ENCODE measurements around the gene ALDH7A1. TPM values are rescaled to one million over a fixed set of nuclear protein-coding genes. Genes with fewer than 3 reads are reported as not detected.

The ALDH7A1 gene
- total and polyA plus RNA-seq, 10 of the 15 experiments (the other 5 are each of a cell fraction or from before 2014, with no cell fraction given): 0.18 to 1.0 (median 0.41) TPM; not detected in 1

DNA sequence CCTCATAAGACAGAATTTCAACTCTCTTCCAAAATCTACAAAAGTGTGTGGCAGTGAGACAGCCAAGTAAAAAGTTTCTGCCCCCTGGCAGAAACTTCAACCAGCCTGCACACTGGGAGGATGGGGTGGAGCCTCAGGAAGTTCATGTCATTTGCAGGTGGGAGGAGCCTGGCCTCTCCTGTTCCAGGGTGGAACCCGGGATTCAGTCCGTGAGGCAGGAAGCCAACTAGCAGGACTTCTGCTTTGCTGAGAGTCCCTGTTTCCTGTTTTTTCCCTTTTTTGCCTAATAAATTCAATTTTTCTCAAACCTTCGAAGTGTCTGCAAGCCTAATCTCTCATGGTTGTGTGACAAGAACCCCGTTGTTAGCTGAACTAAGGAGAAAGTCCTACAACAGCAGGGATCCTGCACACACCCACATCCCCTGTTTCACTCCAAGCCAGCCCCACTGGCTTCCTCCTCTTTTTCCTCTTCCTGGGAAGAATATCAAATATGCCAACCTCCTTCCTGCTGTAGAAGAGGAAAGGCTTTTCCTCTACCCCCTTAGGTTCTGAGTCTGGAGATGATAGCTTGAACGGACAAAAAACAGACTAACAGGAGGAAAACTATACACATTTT is 69.3 kb downstream of the ALDH7A1 start:
- TF ChIP-seq, protein P1, sequence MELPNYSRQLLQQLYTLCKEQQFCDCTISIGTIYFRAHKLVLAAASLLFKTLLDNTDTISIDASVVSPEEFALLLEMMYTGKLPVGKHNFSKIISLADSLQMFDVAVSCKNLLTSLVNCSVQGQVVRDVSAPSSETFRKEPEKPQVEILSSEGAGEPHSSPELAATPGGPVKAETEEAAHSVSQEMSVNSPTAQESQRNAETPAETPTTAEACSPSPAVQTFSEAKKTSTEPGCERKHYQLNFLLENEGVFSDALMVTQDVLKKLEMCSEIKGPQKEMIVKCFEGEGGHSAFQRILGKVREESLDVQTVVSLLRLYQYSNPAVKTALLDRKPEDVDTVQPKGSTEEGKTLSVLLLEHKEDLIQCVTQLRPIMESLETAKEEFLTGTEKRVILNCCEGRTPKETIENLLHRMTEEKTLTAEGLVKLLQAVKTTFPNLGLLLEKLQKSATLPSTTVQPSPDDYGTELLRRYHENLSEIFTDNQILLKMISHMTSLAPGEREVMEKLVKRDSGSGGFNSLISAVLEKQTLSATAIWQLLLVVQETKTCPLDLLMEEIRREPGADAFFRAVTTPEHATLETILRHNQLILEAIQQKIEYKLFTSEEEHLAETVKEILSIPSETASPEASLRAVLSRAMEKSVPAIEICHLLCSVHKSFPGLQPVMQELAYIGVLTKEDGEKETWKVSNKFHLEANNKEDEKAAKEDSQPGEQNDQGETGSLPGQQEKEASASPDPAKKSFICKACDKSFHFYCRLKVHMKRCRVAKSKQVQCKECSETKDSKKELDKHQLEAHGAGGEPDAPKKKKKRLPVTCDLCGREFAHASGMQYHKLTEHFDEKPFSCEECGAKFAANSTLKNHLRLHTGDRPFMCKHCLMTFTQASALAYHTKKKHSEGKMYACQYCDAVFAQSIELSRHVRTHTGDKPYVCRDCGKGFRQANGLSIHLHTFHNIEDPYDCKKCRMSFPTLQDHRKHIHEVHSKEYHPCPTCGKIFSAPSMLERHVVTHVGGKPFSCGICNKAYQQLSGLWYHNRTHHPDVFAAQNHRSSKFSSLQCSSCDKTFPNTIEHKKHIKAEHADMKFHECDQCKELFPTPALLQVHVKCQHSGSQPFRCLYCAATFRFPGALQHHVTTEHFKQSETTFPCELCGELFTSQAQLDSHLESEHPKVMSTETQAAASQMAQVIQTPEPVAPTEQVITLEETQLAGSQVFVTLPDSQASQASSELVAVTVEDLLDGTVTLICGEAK (IDR thresholded peaks at IDR 0.05; ENCODE audit: borderline replicate concordance): no peak
- TF ChIP-seq, protein P2, sequence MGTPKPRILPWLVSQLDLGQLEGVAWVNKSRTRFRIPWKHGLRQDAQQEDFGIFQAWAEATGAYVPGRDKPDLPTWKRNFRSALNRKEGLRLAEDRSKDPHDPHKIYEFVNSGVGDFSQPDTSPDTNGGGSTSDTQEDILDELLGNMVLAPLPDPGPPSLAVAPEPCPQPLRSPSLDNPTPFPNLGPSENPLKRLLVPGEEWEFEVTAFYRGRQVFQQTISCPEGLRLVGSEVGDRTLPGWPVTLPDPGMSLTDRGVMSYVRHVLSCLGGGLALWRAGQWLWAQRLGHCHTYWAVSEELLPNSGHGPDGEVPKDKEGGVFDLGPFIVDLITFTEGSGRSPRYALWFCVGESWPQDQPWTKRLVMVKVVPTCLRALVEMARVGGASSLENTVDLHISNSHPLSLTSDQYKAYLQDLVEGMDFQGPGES (IDR thresholded peaks at IDR 0.05): no peak
- TF ChIP-seq, protein P3, sequence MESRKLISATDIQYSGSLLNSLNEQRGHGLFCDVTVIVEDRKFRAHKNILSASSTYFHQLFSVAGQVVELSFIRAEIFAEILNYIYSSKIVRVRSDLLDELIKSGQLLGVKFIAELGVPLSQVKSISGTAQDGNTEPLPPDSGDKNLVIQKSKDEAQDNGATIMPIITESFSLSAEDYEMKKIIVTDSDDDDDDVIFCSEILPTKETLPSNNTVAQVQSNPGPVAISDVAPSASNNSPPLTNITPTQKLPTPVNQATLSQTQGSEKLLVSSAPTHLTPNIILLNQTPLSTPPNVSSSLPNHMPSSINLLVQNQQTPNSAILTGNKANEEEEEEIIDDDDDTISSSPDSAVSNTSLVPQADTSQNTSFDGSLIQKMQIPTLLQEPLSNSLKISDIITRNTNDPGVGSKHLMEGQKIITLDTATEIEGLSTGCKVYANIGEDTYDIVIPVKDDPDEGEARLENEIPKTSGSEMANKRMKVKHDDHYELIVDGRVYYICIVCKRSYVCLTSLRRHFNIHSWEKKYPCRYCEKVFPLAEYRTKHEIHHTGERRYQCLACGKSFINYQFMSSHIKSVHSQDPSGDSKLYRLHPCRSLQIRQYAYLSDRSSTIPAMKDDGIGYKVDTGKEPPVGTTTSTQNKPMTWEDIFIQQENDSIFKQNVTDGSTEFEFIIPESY (IDR thresholded peaks at IDR 0.05): no peak
- TF ChIP-seq MEF2B (IDR thresholded peaks at IDR 0.05; ENCODE audit: partially characterized antibody, poor library complexity, severe bottlenecking) (no peak), NR2F1 (conservative IDR thresholded peaks at IDR 0.05) (no peak)
- Histone ChIP-seq H3K9ac (ENCODE audit: control insufficient read depth, insufficient read depth, low read length) (no peak overlapping the region), H3K27ac (ENCODE audit: control insufficient read depth, insufficient read depth) (no peak overlapping the region), H3K4me1 (ENCODE audit: control insufficient read depth, insufficient read depth, low read length) (no peaks in the 10 kb centered on the region), H3K79me2 (ENCODE audit: control insufficient read depth, insufficient read depth, low read length) (no peaks in the 10 kb centered on the region), H3K36me3 (ENCODE audit: control insufficient read depth in 2 of 2, insufficient read depth in 2 of 2, low read length in 1 of 2) (no peaks in the 10 kb centered on the region), H3K4me3 (no peak overlapping the region), H3K9me3 (replicated peaks; ENCODE audit: control insufficient read depth, insufficient read depth, low read length) (no peaks in the 10 kb centered on the region; the same call in 2 of the 3 replicates), H3K4me2 (ENCODE audit: control insufficient read depth, insufficient read depth) (no peak overlapping the region), H4K20me1 (ENCODE audit: control insufficient read depth, insufficient read depth) (no peaks in the 10 kb centered on the region), H2AFZ (ENCODE audit: control insufficient read depth, low read depth, low read length) (no peak overlapping the region), H3K27me3 (replicated peaks in 1 of 2; ENCODE audit: control insufficient read depth in 2 of 2, insufficient read depth in 2 of 2, low read length in 1 of 2) (no peaks in the 10 kb centered on the region; a peak in 1 of 4 replicates)
- ChIA-PET RAD21 (ENCODE audit: unreplicated experiment) (no interaction called here), POLR2A (no interaction called here), CTCF (interaction anchor here (1.0 kb wide), 1 partner anchor 13 kb away, joined by 3 read pairs; no protein-coding TSS in a partner anchor), SMC1A (ENCODE audit: uncharacterized antibody, unreplicated experiment) (interaction anchor here (0.6 kb wide), 1 partner anchor 25 kb away, joined by 3 read pairs; no protein-coding TSS in a partner anchor)
- intact Hi-C loops (cut with micrococcal nuclease; ENCODE audit: unreplicated experiment) (no loop called here), in situ Hi-C loops (cut with MboI) (no loop called here)
- no TSS peak for BruUV-seq (replicated peaks)
- no peak for DNase-seq (ENCODE audit: low read depth, low spot score)
- 20% methylated on average over 5 of the region's 5 CpGs for WGBS (ENCODE audit: insufficient coverage, insufficient replicate concordance, low lambda C conversion rate, missing lambda C conversion rate)
- FAIRE-seq: no peak
- ATAC-seq: no peak
